Loucy (cell line): ENCODE results near the gene ACOXL.

ENCODE experiments used
- H2AFZ ChIP-seq: fragments of 200-600 bp; sonication (generic); 2 replicates; pipeline ENCODE4 v1.6.0; 2016; ENCODE audit warnings: antibody characterized with exemption, mild to moderate bottlenecking, low read length, moderate library complexity
- H3F3A ChIP-seq: fragments of 200-600 bp; 2 replicates; pipeline ENCODE4 v1.6.0; 2016; ENCODE audit warnings: antibody characterized with exemption, low read depth, mild to moderate bottlenecking
- H3K27me3 ChIP-seq: fragments of 200-600 bp; sonication (generic); 2 replicates; pipeline ENCODE4 v1.6.1; 2014; ENCODE audit warnings: low read length, mild to moderate bottlenecking; ENCODE audit not compliant: insufficient read depth, poor library complexity, severe bottlenecking
- H3K36me3 ChIP-seq: fragments of 200-600 bp; sonication (generic); 2 replicates; pipeline ENCODE4 v1.6.1; 2016; ENCODE audit warnings: low read length; ENCODE audit not compliant: insufficient read depth
- H3K4me1 ChIP-seq: fragments of 200-600 bp; sonication (generic); 2 replicates; pipeline ENCODE4 v1.5.1; 2014; ENCODE audit warnings: low read length, mild to moderate bottlenecking; ENCODE audit not compliant: insufficient read depth, poor library complexity, severe bottlenecking
- H3K4me2 ChIP-seq: fragments of 200-600 bp; sonication (generic); 2 replicates; pipeline ENCODE4 v1.6.0; 2014; ENCODE audit warnings: antibody characterized with exemption, low read length, low read depth, mild to moderate bottlenecking; ENCODE audit not compliant: poor library complexity, severe bottlenecking
- H3K4me3 ChIP-seq: fragments of 200-600 bp; sonication (generic); 2 replicates; pipeline ENCODE4 v1.5.1; 2014; ENCODE audit warnings: low read length, mild to moderate bottlenecking, mixed read lengths; ENCODE audit not compliant: poor library complexity, severe bottlenecking
- H3K79me2 ChIP-seq: fragments of 200-600 bp; sonication (generic); 2 replicates; pipeline ENCODE4 v1.6.1; 2014; ENCODE audit warnings: low read length; ENCODE audit not compliant: insufficient read depth
- H3K9ac ChIP-seq: fragments of 200-600 bp; sonication (generic); 2 replicates; pipeline ENCODE4 v1.6.0; 2014; ENCODE audit warnings: mild to moderate bottlenecking, low read depth, low read length, moderate library complexity; ENCODE audit not compliant: poor library complexity, severe bottlenecking
- H3K9me2 ChIP-seq: fragments of 200-600 bp; sonication (generic); replicated peaks from 2 replicates; pipeline ENCODE4 v1.6.1; 2016; ENCODE audit warnings: low read depth, low read length, mixed read lengths
- H3K9me3 ChIP-seq: fragments of 200-600 bp; sonication (generic); 2 replicates; pipeline ENCODE4 v1.6.1; 2014; ENCODE audit warnings: mild to moderate bottlenecking, antibody characterized with exemption, low read length, low read depth; ENCODE audit not compliant: insufficient read depth
- H4K20me1 ChIP-seq: fragments of 200-600 bp; sonication (generic); 2 replicates; pipeline ENCODE4 v1.6.0; 2014; ENCODE audit warnings: antibody characterized with exemption, low read length, mild to moderate bottlenecking; ENCODE audit not compliant: insufficient read depth, poor library complexity, severe bottlenecking
- CTCF ChIP-seq: fragments of 200-600 bp; sonication (generic); conservative IDR thresholded peaks from 2 replicates; pipeline ENCODE4 v1.5.1; 2014; ENCODE audit warnings: mild to moderate bottlenecking, antibody characterized with exemption, low read length
- EZH2phosphoT487 ChIP-seq: fragments of 200-600 bp; IDR thresholded peaks from 2 replicates; pipeline ENCODE4 v1.6.1; 2018; ENCODE audit warnings: antibody characterized with exemption, mild to moderate bottlenecking, moderate library complexity, borderline replicate concordance

The ACOXL gene

DNA sequence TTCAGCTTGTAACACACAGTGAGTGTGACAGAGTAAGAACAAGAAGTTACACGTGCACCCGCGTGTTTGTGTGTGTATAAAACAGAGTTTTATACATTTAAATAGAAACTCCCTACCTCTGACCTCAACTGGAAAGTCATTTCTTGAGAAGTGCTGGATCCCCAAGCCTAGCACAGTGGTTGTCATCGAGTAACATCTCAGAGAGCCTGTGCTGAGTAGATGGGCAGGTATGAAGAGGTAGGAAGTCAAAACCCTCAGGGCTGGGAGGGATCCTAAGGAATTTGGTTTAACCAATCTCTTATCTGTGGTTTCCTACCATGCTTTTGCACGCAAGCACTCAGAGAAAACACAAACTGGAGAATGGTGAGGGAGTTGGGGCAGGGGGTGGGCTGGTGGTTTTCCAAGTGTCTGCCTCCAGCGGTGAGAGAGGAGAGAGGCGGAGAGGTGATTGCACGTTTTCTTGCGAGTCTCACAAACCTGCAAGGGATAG, 9.2 kb downstream of the ACOXL start:
- Histone ChIP-seq H3K9me3 (no peaks in the 10 kb centered on the region), H3K79me2 (no peaks in the 10 kb centered on the region), H3K4me3 (no peak overlapping the region), H3K36me3 (no peaks in the 10 kb centered on the region), H2AFZ (no peak overlapping the region), H3K9me2 (no peaks in the 10 kb centered on the region), H3F3A (no peaks in the 10 kb centered on the region), H4K20me1 (no peaks in the 10 kb centered on the region), H3K4me2 (no peak overlapping the region), H3K9ac (no peak overlapping the region), H3K4me1 (peaks cover 11% of the 10 kb centered on the region), H3K27me3 (no peaks in the 10 kb centered on the region)
- TF ChIP-seq CTCF (no peak), EZH2phosphoT487 (no peak)

GRCh38 chr2:110742412-110742811, 10.0 kb downstream of the ACOXL start:
- Histone ChIP-seq H3K79me2 (no peaks in the 10 kb centered on the region), H4K20me1 (no peaks in the 10 kb centered on the region), H3K4me3 (no peak overlapping the region), H3F3A (no peaks in the 10 kb centered on the region), H3K9me3 (no peaks in the 10 kb centered on the region), H3K4me1 (peaks cover 19% of the 10 kb centered on the region), H3K36me3 (no peaks in the 10 kb centered on the region), H2AFZ (no peak overlapping the region), H3K27me3 (no peaks in the 10 kb centered on the region), H3K9me2 (no peaks in the 10 kb centered on the region), H3K9ac (no peak overlapping the region), H3K4me2 (no peak overlapping the region)
- TF ChIP-seq EZH2phosphoT487 (no peak), CTCF (no peak)

DNA sequence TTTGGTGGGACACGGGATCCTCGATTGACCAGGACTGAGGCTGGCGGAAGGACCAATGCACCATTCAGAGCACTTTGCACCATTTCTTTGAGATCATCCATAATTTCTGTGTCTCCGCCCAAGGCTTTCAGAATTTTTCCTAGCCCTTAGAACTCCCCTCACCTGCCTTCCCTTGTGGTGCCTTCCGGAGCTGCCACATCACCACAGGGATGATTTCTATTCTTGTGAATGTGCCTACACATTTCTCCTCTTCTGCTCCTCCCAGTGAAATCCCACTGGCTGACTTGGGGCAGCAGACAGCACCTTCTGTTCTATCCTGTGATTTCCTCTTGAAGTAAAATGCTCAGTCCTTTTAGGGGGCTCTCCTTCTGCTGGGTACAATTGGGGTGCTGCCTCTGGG, 11.2 kb downstream of the ACOXL start:
- no peaks in the 10 kb centered on the region for H3K27me3 ChIP-seq
- H3K9me3 ChIP-seq, result no peaks in the 10 kb centered on the region
- H3K9ac ChIP-seq, result no peak overlapping the region
- H3K36me3 ChIP-seq, result no peaks in the 10 kb centered on the region
- H3F3A ChIP-seq, result no peaks in the 10 kb centered on the region
- H4K20me1 ChIP-seq, result no peaks in the 10 kb centered on the region
- peaks cover 28% of the 10 kb centered on the region for H3K4me1 ChIP-seq
- no peaks in the 10 kb centered on the region for H3K79me2 ChIP-seq
- H2AFZ ChIP-seq, result no peak overlapping the region
- H3K4me3 ChIP-seq, result no peak overlapping the region
- no peak overlapping the region for H3K4me2 ChIP-seq
- TF ChIP-seq CTCF (no peak), EZH2phosphoT487 (no peak)
- no peaks in the 10 kb centered on the region for H3K9me2 ChIP-seq
